ENCODE measurements around the gene LOXL1.
"Not testable (repeated sequence)": the region's sequence is repeated elsewhere in the genome, so short reads cannot be mapped to it uniquely, and the experiment has no call there.

Gene LOXL1

DNA sequence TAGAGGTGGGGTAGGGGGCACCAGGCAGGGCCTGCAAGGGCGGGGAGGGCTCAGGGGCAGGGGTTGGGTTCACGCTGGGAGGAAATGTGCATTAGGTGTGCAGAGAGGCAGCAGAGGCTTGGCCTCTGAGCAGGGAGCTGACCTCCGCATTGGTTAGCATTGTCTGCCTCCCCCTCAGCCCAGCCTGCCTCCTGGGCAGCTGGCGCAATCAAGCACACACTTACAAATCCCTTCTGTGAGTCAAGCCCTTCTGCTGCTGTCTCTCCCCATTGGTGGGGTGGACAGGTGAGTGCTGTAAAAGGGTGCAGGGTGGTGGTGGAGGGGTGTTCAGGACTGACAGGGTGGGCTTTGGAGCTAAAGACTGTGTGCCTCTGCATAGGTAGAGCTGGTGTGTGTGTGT is 9.3 kb downstream of the LOXL1 start:
- no peak for DNase-seq (ENCODE audit: low read depth)
- H3K4me3 ChIP-seq (ENCODE audit: low read depth, low read length), result no peak overlapping the region

DNA sequence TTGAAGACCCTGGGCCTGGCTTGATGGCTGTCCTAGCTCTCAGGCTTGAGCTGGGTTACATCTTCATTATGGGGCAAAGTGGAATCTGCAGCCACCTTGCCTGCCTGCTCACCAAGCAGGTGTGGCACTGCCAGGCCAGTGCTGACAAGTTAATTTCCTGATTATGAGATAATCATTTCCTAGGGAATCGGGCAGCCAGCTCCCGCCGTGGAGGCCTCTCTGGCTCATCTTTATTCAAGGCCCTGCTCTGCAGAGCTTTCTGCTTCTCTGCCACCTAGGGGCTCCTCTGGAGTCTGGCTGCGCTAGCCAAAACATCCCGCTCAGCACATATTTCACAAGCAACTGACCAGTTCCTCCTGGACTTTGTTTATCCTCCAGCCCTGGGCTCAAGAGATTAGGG is 9.9 kb downstream of the LOXL1 start:
- no peak for DNase-seq (ENCODE audit: low read depth)
- H3K4me3 ChIP-seq (ENCODE audit: low read depth, low read length), result no peak overlapping the region

- no peak overlapping the region for H3K4me3 ChIP-seq (ENCODE audit: low read depth, low read length)
- DNase-seq (ENCODE audit: low read depth), result no peak
Observed at GRCh38 chr15:73936588-73937290, 10.5 kb downstream of the LOXL1 start.

DNA sequence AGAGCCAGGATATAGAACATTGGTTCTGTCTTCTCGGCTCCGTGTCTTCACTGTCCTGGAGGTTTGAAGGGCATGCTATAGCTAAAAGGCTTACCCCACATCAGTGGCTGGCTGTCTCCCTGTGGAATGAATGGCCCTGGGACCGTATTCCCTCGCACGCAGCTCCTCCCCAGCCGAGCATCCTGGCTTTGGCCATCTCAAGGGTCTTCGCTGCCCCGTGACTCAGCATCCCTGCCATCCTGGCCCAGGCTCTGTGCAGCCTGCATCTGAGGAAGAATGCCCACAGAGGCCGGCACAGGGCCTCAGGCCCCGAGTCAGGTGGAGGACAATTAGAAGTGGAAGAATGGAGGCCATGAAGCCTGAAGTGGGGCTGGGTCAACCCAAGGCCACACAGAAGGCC is 11.0 kb downstream of the LOXL1 start:
- no peak for DNase-seq (ENCODE audit: low read depth)
- no peak overlapping the region for H3K4me3 ChIP-seq (ENCODE audit: low read depth, low read length)

GRCh38 chr15:73937726-73938125 is 11.5 kb downstream of the LOXL1 start:
- DNase-seq (ENCODE audit: low read depth), result no peak
- no peak overlapping the region for H3K4me3 ChIP-seq (ENCODE audit: low read depth, low read length)

DNA sequence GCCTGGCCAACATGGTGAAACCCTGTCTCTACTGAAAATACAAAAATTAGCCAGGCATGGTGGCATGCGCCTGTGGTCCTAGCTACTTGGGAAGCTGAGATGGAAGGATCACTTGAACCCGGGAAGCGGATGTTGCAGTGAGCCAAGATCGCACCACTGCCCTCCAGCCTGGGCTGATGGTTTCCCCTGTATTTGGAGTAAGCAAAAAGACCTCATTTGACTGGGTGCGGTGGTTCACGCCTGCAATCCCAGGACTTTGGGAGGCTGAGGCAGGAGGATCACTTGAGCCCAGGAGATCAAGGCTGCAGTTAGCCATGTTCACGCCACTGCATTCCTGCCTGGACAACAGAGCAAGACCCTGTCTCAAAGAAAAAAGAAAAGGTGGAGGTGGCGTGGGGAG is 12.3 kb downstream of the LOXL1 start:
- DNase-seq (ENCODE audit: low read depth); H3K4me3 ChIP-seq (ENCODE audit: low read depth, low read length): not testable (repeated sequence)

GRCh38 chr15:73939138-73939537 is 12.9 kb downstream of the LOXL1 start:
- H3K4me3 ChIP-seq (ENCODE audit: low read depth, low read length), result no peak overlapping the region
- no peak for DNase-seq (ENCODE audit: low read depth)

- DNase-seq (ENCODE audit: low read depth), result no peak
- no peak overlapping the region for H3K4me3 ChIP-seq (ENCODE audit: low read depth, low read length)
Observed at GRCh38 chr15:73940061-73940981, 14.1 kb downstream of the LOXL1 start.

GRCh38 chr15:73941044-73941443 is 14.8 kb downstream of the LOXL1 start:
- peak; percentile 95 for DNase-seq (ENCODE audit: low read depth)
- no peak overlapping the region for H3K4me3 ChIP-seq (ENCODE audit: low read depth, low read length)

GRCh38 chr15:73941449-73941848 is 15.2 kb downstream of the LOXL1 start:
- H3K4me3 ChIP-seq (ENCODE audit: low read depth, low read length), result no peak overlapping the region
- DNase-seq (ENCODE audit: low read depth), result no peak

DNA sequence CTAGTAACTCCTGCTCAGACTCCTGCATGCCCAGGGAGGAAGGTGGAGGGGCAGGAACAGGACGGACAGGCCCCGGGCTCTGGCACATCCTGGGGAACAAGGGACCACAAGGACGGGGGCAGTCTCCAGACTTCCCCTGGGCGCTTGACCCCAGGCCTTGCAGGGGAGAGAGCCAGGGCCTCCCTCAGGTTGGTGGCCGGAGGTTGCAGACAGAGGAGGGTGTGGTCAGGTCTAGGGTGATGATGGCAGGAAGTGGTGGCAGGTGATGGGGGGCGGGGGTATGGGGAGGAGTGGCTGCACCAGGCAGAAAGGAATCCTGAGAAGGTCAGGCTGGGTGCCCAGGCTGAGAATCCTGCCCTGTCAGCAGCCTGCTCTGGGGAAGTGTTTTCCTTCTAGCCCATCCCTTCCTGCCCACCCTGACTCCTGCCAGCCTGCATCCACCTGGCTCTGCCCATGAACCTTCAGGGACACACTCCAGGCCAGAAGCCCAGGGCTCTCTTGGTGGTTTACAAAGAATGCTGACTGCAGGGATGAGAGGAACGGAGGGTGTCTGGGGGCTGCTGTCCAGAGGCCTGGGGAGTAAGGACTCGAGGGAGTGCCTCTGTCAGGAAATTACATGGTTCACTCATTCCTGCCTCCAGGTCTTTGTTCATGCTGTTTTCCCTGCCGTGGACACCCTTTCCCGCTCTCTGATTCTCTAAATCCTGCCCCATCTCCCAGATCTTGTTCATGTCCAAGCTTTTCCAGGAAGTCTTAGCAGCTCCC is 15.8 kb downstream of the LOXL1 start:
- H3K4me3 ChIP-seq (ENCODE audit: low read depth, low read length), result no peak overlapping the region
- no peak for DNase-seq (ENCODE audit: low read depth)

DNA sequence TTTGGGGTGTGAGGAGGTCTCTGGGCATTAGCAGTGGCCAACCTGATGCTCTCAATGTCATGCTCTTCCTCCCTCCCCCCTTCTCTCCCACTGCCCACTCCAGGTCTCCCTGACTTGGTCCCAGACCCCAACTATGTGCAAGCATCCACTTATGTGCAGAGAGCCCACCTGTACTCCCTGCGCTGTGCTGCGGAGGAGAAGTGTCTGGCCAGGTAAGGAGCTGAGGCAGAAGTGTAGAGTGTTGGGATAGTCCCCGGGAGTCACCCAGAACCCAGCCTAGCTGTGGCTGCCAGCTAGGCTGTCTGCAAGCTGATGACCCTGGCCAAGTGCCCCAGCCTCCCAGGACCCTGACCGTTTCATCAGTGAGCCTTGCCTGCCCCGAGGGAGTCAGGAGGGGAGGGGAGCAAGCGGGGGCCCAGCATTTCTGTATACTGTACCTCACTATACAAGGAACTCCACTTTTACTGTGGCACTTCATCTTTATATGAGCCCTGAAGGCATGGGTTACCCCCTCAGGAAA is 16.5 kb downstream of the LOXL1 start:
- H3K4me3 ChIP-seq (ENCODE audit: low read depth, low read length), result no peak overlapping the region
- DNase-seq (ENCODE audit: low read depth), result no peak

DNA sequence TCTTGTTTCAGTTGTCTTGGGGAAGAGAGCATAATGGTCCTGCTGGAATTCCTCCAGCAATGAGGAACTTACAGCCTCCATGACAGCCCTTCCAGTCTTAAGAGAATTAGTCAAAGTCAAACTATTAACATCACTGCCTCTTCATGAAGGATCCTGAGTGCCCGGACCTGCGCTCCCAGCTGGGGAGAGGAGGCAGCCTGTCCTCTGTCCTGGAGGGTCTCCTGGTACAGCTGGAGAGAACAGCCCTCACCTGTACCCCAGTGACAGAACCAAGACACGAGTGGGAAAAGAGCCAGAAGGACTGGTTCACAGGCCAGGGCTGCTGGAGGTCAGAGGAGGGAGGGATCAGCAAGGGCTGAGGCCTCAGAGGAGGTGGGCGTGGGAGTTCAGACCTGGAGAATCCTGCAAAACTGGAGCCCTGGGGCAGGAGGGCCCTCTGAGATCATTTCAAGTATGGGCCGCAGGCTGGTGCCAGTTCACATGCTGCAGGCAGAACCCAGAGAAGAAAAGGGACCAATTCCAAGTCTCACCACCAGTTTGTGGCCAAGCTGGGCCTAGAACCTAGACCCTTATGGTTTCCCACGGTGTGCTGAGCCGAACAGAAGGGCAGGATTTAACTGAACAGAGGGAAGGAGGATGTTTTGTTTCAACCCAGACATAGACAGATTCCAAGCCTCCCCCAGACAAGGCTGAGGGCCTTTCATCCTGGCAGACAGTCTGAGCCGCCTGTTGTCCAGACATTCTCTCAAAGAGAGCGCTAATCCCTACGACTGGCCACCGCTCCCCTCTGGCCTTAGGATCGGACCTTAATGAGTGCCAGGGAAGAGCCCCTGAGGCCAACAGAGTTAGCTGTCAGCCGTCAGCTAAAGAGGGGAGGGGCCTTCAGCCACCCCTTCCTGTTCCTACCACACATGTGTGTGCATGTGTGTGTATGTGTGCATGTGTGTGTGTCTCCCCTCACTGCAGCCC is 18.2 kb downstream of the LOXL1 start:
- no peak for DNase-seq (ENCODE audit: low read depth)
- H3K4me3 ChIP-seq (ENCODE audit: low read depth, low read length), result no peak overlapping the region

GRCh38 chr15:73945130-73945508 is 18.9 kb downstream of the LOXL1 start:
- H3K4me3 ChIP-seq (ENCODE audit: low read depth, low read length), result no peak overlapping the region
- no peak for DNase-seq (ENCODE audit: low read depth)

DNA sequence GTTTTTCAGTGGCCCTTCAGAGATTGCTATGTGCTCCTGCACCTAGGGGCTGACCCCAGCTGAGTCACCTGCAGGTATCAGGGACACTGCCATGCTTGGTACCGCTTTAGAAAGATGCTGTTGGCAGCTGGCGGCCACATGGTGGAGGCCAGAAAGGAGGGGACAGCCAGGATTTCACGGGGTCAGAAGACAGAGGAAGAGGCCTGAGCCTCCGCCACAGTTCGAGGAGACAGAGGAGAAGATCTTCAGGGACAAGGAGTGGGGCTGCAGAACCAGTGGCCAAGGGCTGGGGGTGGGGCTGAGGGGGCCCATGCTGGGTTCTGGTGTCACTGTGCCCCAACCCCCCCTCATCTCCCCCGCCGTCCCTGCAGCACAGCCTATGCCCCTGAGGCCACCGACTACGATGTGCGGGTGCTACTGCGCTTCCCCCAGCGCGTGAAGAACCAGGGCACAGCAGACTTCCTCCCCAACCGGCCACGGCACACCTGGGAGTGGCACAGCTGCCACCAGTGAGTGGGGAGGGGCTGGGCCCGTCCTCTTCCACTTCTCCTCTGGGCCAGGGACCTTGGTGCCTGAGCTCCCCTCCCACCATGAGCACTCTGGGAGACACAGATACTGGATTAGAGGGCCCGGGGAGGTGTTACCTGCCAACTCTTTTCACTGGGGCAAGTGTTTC is 19.9 kb downstream of the LOXL1 start:
- DNase-seq (ENCODE audit: low read depth), result no peak

DNA sequence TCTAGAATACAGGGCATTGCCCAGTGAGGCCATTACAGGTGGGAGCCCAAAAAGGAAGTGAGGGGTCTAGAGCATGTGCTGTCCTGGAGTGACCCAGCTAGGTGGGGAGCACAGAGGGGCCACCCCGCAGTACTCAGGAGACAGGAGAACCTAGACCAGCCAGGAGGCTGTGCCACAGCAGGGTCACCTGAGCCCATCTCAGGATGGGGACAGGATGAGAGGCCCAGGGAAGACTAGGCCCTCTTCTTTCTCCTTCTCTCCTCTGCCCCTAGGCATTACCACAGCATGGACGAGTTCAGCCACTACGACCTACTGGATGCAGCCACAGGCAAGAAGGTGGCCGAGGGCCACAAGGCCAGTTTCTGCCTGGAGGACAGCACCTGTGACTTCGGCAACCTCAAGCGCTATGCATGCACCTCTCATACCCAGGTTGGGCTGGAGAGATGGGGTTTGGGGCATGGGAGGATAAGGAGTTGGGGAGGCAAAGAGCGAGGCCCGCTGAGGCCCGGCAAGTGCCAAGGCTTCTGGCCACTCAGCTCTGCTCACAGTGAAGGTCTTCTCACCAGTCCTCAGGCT is 20.6 kb downstream of the LOXL1 start:
- H3K4me3 ChIP-seq (ENCODE audit: low read depth, low read length), result no peak overlapping the region
- DNase-seq (ENCODE audit: low read depth), result no peak

More for the DNA sequence above, 19.9 kb downstream of the LOXL1 start:
- no peak overlapping the region for H3K4me3 ChIP-seq (ENCODE audit: low read depth, low read length)

- DNase-seq (ENCODE audit: low read depth), result no peak
- no peak overlapping the region for H3K4me3 ChIP-seq (ENCODE audit: low read depth, low read length)
Observed at GRCh38 chr15:73947651-73948050, 21.4 kb downstream of the LOXL1 start.

DNA sequence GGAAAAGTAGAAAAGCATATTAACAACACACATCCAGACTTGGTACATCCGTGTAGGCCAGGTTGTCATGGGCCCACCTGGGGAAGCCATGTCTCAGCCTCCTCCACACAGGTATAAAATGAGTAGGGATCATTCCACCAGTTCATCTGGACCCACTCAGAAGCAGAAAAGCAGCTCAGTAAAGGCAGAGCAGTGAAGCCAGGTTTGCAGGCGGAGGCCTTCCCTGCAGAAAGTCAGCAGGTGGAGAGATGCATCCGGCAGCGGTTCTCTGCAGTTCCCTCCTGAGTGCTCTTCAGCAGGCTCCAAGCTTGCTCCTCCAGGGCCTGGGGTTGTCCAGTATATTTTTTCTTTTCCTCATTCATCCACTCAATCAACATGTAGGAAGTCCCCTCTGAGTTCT is 22.1 kb downstream of the LOXL1 start:
- DNase-seq (ENCODE audit: low read depth), result no peak
- H3K4me3 ChIP-seq (ENCODE audit: low read depth, low read length), result no peak overlapping the region

Measured in skeletal muscle cell (primary cell).